ENCODE data around the gene ACSS3. TPM values are rescaled to one million over a fixed set of nuclear protein-coding genes. Genes with fewer than 3 reads are reported as not detected.

Gene ACSS3
- polyA plus RNA-seq, 1 of the 3 experiments (the other 2 are of a cell fraction), result 0.02 TPM

DNA sequence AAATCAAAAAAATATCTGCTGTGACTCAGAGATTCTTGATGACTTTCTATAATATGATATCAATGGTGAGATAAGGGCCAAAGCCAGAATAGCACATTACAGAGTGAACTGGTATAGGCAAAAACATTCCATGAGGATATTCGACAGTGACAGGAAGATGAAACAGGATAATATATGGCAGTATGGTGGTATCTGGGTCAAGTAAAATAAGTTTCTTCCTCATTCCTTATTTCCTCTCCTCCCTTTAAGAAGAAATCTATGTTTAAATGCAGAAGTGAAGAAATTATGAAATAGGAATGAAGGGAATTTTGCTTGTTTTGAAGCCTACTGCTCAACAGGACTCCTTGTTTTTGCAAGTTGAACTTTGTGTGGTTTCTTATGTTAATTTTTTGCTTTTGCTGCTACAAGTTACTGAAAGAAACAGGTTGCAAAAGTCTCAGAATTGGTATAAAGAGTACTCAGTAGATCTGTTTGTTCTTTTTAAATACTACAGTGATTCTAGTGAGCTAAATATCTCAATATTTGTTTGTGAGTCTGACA lies 7.0 kb downstream of the ACSS3 start:
- Histone ChIP-seq H3F3A (replicated peaks; ENCODE audit: insufficient read depth) (no peaks in the 10 kb centered on the region), H3K27me3 (ENCODE audit: insufficient read depth) (no peaks in the 10 kb centered on the region), H3K9me2 (no peaks in the 10 kb centered on the region), H3K9me3 (no peaks in the 10 kb centered on the region), H3K4me2 (no peak overlapping the region), H3K27ac (ENCODE audit: low read depth in 2 of 2, low read length in 1 of 2) (no peak overlapping the region), H2AFZ (ENCODE audit: low read depth) (no peak overlapping the region), H3K9ac (no peak overlapping the region), H3K79me2 (ENCODE audit: insufficient read depth) (no peaks in the 10 kb centered on the region), H3K36me3 (replicated peaks in 1 of 2; ENCODE audit: control insufficient read depth in 1 of 2, insufficient read depth in 2 of 2, low read length in 1 of 2) (no peaks in the 10 kb centered on the region), H4K20me1 (ENCODE audit: insufficient read depth) (no peaks in the 10 kb centered on the region), H3K4me1 (ENCODE audit: control insufficient read depth in 1 of 2, insufficient read depth in 2 of 2, low read depth in 1 of 2, low read length in 1 of 2) (no peaks in the 10 kb centered on the region; a peak in 1 of 4 replicates), H3K4me3 (ENCODE audit: low read depth in 2 of 2, low read length in 1 of 2) (no peak overlapping the region)
- no peak for DNase-seq
- TF ChIP-seq, protein P1, sequence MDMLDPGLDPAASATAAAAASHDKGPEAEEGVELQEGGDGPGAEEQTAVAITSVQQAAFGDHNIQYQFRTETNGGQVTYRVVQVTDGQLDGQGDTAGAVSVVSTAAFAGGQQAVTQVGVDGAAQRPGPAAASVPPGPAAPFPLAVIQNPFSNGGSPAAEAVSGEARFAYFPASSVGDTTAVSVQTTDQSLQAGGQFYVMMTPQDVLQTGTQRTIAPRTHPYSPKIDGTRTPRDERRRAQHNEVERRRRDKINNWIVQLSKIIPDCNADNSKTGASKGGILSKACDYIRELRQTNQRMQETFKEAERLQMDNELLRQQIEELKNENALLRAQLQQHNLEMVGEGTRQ (IDR thresholded peaks at IDR 0.05; ENCODE audit: borderline replicate concordance, low read depth, low read length), result no peak
- no peak for TF ChIP-seq MXI1 (IDR thresholded peaks at IDR 0.05; ENCODE audit: low read depth, low read length)
- TF ChIP-seq, protein P2, sequence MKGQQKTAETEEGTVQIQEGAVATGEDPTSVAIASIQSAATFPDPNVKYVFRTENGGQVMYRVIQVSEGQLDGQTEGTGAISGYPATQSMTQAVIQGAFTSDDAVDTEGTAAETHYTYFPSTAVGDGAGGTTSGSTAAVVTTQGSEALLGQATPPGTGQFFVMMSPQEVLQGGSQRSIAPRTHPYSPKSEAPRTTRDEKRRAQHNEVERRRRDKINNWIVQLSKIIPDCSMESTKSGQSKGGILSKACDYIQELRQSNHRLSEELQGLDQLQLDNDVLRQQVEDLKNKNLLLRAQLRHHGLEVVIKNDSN (IDR thresholded peaks at IDR 0.05; ENCODE audit: borderline replicate concordance, low read depth), result no peak
- TF ChIP-seq TEAD4 (IDR thresholded peaks at IDR 0.05; ENCODE audit: borderline replicate concordance, insufficient read depth), result no peak
- TF ChIP-seq CHD2 (IDR thresholded peaks at IDR 0.05; ENCODE audit: low read length, partially characterized antibody), result no peak
- no peak for TF ChIP-seq YY1 (IDR thresholded peaks at IDR 0.05; ENCODE audit: low read depth)
- TF ChIP-seq NFIC (IDR thresholded peaks at IDR 0.05; ENCODE audit: borderline replicate concordance), result no peak
- TF ChIP-seq SMC3 (IDR thresholded peaks at IDR 0.05; ENCODE audit: low read depth, low read length), result no peak
- TF ChIP-seq RCOR1 (IDR thresholded peaks at IDR 0.05; ENCODE audit: low read length), result no peak
- TF ChIP-seq ZBTB33 (IDR thresholded peaks at IDR 0.05; ENCODE audit: borderline replicate concordance, low read depth), result no peak
- no peak for TF ChIP-seq POLR2AphosphoS5 (IDR thresholded peaks at IDR 0.05; ENCODE audit: low read depth, low read length)
- no peak for TF ChIP-seq RAD21 (IDR thresholded peaks at IDR 0.05; ENCODE audit: low read length)
- no peak for TF ChIP-seq JUND (IDR thresholded peaks at IDR 0.05)
- TF ChIP-seq PBX3 (IDR thresholded peaks at IDR 0.05), result no peak
- TF ChIP-seq EP300 (IDR thresholded peaks at IDR 0.05; ENCODE audit: borderline replicate concordance in 1 of 2, low read depth in 1 of 2, low read length in 1 of 2), result no peak
- no peak for TF ChIP-seq TCF12 (IDR thresholded peaks at IDR 0.05)
- no peak for TF ChIP-seq GATA2 (CRISPR knock-in tag; IDR thresholded peaks at IDR 0.05)
- no peak for TF ChIP-seq IRF3 (IDR thresholded peaks at IDR 0.05; ENCODE audit: low read depth, low read length)
- TF ChIP-seq, protein P3, sequence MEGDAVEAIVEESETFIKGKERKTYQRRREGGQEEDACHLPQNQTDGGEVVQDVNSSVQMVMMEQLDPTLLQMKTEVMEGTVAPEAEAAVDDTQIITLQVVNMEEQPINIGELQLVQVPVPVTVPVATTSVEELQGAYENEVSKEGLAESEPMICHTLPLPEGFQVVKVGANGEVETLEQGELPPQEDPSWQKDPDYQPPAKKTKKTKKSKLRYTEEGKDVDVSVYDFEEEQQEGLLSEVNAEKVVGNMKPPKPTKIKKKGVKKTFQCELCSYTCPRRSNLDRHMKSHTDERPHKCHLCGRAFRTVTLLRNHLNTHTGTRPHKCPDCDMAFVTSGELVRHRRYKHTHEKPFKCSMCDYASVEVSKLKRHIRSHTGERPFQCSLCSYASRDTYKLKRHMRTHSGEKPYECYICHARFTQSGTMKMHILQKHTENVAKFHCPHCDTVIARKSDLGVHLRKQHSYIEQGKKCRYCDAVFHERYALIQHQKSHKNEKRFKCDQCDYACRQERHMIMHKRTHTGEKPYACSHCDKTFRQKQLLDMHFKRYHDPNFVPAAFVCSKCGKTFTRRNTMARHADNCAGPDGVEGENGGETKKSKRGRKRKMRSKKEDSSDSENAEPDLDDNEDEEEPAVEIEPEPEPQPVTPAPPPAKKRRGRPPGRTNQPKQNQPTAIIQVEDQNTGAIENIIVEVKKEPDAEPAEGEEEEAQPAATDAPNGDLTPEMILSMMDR (IDR thresholded peaks at IDR 0.05), result no peak
- no peak for TF ChIP-seq SIN3A (IDR thresholded peaks at IDR 0.05; ENCODE audit: borderline replicate concordance, low read depth, low read length)
- ChIA-PET POLR2A (no interaction called here), CTCF (no interaction called here)
- 0% methylated on average over 1 of the region's 1 CpG for WGBS (ENCODE audit: low lambda C conversion rate)
